GM21786 (cell line): ENCODE results near the gene CA5A.

Source experiments
- ATAC-seq: cut with Tn5 transposase; IDR thresholded peaks from one replicate; pipeline ENCODE4 v1.9.1; 2021; ENCODE audit not compliant: unreplicated experiment

CA5A gene

DNA sequence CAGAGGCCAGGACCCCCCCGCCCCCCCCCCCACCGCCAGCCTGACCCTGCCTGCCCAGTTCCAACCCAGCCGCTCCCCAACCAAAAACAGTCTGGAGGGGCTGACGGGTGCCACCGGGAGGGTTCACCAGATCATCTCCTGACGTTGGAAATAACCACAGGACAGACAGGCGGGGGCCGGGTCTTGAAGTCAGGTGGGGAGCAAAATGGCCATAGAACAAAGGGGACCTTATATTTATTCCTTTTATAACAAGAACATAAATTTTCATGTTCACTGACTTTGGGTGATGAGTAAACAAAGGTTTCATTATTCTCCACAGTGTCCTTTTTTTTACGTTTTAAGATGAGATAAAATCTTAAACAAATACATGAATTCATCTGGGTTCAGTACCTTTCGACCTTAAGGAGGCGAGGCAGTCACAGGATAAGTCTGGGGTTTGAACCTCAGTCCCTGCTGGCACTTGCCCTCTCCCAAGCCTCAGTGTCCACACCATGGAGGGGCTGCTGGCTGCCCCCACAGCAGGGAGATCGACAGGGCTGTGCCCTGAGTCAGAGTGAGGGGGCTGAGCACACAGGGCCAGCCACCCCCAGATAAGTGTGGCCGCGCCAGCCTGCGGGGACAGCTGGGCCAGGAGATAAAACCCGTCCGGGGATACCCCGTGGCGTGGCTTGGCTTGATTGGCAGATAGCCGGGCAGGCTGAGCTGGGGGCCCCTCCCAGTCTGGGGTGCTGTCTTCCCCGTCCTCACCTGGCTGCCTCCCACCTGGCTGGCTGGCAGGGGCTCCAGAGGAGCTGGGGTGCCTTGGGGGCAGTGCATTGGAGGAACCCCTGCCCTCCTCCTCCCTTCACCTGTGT lies 82.0 kb downstream of the CA5A start:
- ATAC-seq, result no peak

DNA sequence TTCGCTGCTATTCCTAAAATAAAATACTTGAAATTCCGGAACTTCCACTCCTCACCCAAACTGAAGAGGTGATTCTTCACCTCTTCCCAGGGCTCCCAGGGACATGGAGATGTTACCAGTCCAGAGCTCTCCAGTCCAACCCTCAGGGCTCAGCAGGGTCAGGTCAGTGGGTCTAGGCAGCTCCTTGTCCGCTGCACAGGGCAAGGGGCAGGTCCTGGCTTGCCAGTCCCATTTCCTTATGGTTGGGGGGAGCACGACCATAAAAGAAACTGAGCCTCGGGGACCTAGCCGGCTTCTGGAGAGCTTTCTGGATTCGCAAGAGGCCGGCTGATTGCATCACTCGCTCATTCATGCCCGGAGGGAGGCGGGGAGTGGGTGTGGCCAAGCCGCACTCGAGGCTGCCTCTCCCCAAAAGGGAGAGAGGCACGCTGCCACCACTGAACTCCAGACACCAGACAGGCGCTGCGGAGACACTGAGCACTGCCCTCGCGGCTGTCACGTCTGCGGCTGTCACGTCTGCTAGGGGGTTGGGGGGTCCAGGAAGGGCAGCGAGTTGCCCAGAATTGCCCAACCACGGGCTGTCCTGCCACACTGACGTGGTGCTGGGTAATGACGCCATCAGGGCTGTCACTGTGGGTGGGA lies 82.8 kb downstream of the CA5A start:
- peak; percentile 54 for ATAC-seq

DNA sequence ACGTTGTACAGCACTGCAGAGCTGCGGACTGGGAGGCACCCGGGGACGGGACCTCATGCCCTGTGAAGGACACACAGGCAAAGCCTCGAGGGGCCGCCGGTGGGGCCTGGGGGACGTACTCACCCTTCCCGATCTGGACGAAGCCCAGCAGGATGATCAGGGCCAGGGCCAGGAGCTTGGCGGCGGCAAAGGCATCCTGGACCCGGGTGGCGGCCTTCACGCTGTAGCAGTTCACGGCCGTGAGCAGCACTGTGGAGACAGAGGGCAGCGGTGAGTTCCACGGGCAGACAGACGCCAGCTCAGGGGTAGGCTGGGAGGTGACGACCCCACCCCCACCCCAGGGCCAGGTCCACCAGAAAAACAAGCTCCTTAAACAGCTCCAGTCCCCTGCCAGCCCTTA lies 84.7 kb downstream of the CA5A start:
- ATAC-seq, result no peak

DNA sequence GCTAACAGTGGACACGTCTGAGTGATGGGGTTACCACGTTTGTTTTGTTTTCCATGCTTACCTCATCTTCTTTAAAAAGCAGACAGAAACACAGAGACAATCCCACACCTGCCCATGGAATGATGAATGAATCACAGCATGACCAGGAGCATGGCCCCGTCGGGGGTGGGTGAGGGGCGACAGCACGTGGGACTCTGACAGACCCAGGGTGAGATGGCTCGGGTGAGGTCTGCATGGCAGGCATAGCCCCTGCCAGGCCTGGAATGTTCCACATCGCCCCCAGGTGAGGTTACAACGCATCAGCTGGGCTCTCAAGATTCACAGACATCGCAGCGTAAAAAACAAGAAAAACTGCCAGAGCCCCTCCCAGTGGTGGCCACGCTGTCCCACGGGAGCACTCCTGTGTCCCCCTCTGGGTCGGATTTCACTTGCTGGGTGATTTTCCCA lies 85.2 kb downstream of the CA5A start:
- ATAC-seq, result no peak

DNA sequence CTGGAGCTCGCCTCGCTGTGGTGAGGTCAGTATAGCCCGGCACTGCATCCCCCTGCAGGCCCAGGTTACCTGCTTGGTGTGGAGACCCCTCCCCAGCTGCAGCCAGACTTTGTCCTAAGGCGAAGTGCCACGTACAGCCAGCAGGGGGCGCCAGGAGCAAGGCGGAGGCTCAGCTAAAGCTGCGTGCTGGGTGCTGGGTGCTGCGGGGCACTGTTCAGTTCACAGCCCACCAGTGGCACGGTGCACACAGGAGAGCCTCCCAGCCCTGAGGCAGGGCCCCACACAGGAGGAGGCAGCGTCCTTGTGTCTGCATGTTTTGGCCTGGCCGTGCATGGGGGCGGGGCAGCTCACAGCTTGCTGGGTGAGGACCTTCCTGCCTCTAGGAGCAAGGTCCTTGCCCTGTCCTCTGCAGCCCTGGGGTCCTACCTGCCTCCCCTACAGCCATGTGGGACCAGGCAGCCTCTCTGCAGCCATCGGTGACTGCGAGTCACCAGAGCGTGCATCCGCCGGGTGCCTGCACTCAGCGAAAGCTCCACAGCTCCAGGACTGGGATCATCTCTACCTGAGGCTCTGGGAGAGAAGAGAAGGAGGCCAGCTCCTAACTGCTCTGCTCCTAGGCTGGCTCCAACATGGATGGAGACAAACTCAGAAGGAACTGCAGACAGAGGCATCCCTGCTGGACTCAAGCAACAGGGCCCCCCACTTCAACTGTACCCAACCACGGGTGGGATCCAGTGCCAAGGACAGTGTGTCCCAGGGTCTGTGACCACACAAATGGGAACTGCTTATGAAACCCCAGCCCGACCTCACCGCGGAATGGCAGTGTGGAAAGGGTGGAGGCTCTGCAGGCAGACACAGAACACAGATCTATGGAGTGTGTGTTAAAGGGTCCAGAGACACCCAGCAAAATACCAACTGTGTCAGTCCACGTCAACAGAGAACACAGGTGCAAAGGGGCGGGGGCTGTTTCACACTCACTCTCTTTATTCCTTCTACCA lies 86.0 kb downstream of the CA5A start:
- no peak for ATAC-seq

DNA sequence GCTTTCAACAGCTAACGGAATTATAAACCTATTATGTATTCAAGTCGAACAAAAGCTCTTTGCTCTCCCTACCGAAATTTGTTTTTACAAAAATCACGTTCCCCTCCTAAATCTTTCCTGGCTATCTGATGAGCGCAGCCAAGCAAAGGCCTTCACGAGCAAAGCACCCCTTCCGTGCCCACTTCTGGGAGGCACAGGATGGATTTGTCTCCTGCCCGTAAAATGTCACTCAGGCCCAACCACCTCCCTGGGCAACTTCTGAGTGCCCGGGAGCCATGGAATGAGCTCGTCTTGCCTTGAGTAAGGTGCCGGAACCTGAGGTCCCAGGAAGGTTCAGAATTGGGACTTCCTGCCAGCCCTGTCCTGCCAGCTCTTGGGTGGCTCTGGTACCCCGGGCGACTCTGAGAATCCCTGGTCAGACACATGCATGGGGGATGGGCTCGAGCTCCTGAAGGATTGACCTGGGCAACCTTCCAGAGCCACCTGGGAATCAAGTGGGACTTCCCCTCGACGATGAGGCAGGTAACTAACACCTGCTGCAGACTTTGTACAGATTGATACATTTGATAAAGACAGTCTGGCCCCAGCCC lies 86.8 kb downstream of the CA5A start:
- no peak for ATAC-seq

- no peak for ATAC-seq
Observed at GRCh38 chr16:87848676-87849345, 87.5 kb downstream of the CA5A start.

GRCh38 chr16:87847785-87848675 lies 88.3 kb downstream of the CA5A start:
- no peak for ATAC-seq

DNA sequence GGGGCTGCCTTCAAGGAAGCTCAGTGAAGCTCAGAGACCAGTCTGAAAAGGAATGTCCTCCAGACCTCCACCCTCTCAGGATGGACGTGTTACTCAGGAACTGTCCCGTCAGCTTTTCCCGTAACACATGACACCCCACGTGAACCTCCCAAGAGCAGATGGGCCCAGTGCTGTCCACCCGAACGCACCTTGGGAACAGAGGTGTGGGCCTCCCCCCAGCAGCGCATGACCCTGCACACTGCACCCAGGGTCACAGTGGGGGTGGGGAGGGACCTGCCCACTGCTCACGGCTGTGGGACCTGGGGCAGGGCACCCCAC lies 88.9 kb downstream of the CA5A start:
- ATAC-seq, result no peak

DNA sequence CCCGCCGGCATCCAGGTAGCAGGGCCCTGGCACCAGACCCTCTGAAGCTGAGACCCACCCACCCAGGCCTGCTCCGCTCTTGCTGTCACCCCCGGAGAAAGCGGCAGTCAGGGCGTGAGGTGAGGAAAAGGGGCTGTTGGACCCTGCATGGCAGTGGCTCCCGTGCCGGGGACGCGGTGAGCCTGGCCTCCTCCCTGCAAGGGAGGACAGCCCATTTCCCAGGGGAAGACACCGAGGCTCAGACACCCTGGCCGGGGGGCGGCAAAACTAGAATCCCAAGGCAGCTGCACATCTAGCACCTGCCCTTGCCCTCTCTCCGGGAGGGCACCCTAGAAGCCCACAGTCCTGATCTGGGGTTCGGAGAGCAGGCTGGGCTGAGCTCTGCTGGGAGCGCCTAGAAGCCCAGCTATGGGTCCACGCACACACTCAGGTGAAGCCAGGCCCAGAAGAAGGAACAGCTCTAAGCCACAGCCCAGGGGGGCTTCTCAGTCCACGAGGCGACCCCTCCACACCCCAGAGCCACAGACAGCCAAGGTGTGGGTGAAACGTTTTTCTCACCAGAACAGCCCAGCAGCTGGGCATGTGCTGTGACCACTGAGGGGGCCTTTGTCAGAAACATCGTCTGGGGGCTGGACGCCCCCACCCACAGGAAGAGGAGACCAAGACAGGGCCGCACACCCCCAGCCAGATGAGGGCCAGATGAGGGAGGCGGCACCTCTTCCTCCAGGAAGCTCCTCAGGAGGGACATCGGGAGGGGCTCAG lies 89.4 kb downstream of the CA5A start:
- no peak for ATAC-seq

- no peak for ATAC-seq
Observed at GRCh38 chr16:87845807-87846619, 90.3 kb downstream of the CA5A start.

GRCh38 chr16:87845213-87845612 lies 91.1 kb downstream of the CA5A start:
- no peak for ATAC-seq

GRCh38 chr16:87844809-87845208 lies 91.5 kb downstream of the CA5A start:
- ATAC-seq, result no peak

- no peak for ATAC-seq
Observed at GRCh38 chr16:87844120-87844733, 92.1 kb downstream of the CA5A start.

GRCh38 chr16:87843678-87844105 lies 92.6 kb downstream of the CA5A start:
- ATAC-seq, result no peak

DNA sequence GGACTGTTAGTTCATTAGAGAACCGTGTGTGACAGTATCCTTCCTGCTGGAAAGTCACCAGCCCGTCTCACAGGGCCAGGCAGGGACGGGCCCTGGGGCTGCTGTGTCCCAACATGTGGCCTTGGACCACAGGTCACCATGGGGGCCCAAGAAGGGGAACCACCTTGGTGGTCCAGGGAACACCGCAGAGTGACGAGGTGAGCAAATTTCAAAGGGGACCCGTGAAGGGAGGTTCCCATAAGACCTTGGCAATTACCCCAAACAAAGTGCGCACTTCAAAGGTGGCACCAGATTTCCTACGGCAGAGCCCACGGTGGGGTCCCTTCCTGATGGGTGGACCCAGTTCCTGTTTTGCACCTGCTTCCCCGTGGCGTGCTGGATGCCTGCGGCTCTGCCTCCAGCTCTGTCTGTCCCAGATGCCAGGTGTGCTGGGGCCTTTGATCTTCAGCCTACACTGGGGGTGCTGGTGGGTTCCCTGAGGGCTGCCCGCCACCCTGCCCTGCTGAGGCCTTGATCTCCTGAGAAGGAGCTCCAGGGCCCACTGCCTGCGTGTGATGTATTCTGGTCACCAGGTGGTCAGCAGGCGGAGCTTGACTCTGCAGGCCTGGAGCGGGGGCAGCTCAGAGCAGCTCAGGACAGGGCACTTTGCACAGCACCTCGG lies 94.0 kb downstream of the CA5A start:
- ATAC-seq, result no peak
